Measurements from ENCODE around the gene DTWD1.
"Not testable (repeated sequence)": the region's sequence is repeated elsewhere in the genome, so short reads cannot be mapped to it uniquely, and the experiment has no call there.

DTWD1 gene

DNA sequence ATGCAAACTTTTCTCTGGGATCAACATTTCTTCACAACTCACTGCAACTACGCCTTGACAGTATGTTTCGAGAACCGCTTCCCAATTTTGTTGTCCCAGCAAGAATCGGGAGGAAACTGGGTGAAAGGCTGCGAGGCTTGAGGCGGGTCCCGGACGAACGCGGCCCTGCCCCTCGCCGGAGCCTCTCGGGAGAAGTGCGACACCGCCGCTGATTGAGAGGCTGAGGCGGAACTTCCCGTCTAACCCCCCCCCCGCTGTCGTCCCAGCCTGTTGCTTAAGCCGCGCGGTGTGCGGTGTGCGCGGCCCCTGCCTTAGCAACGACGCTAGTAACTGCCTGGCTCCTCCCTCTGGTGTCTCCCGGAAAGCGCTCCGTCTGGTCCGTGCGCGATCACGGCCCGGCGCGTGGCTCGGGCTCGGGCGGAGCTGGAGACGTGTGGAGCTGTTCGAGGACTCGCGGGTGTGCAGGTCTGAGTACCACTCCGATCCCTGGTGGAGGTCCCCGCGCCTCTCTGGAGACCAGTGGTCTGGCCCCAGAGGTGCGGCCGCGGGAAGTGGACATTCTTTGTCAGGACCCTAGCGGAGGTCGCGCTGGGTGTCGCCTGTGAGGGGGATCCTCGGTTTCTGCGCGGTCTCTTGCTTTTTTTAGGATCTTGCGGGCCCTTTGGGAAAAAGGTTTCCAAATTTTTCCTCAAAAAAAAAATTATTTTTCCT lies at the start of gene DTWD1, which contains the start of gene FAM227B:
TSS of gene DTWD1 (plus strand) at position 391 of the 711 bp plus-strand sequence. CDS start 4,120 bp downstream, outside the sequence.
TSS of gene FAM227B (minus strand) at position 161 of the 711 bp plus-strand sequence. CDS start 5,647 bp downstream, outside the sequence.
- DNase-seq = peak; percentile 69 to 96 (median 92)

DNA sequence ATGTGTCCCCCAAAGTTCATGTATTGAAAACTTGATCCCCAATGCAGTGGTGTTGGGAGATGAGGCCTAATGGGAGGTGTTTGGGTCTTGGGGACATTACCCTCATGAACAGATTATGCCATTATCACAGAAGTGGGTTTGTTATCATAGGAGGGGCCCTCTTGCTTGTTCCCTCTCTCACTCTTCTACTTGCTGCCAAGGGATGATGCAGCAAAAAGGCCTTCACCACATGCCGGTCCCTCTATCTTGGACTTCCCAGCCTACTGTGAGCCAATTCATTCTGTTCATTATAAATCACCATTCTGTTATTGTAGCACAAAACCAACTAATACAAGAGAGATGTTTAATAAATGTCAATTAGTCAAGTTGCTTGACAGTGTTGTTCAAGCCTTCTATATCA lies 47.4 kb upstream of the DTWD1 start:
- DNase-seq = no peak

DNA sequence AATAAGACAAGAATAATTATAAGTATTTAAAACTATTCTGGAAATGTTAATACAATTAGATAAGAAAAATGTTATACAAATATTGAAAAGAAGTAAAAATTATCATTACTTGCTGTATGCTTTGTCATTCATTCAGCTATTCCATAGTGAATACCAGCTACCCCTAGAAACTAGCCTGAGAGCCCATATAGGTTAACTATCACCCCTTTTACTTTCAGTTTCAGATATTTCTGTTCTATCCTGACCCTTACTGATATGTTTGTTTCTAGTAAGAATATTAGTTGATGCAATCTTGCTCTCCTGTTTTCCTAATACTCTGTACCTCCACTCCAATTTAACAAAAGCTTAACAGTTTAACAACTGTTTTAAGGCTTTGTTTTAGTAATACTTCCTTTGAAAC lies 31.8 kb upstream of the DTWD1 start:
- no peak for DNase-seq

DNA sequence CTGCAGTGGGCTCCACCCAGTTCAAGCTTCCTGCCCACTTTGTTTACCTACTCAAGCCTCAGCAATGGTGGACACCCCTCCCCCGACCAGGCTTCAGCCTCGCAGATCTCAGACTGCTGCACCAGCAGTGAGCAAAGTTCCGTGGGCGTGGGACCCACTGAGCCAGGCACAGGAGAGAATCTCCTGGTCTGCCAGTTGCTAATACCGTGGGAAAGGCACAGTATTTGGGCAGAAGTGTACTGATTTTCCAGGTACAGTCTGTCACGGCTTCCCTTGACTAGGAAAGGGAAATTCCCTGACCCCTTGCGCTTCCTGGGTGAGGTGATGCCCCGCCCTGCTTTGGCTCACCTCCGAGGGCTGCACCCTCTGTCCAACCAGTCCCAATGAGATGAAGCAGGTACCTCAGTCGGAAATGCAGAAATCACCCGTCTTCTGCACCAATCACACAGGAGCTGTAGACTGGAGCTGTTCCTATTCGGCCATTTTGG lies 28.0 kb upstream of the DTWD1 start:
- not testable (repeated sequence) for DNase-seq

DNA sequence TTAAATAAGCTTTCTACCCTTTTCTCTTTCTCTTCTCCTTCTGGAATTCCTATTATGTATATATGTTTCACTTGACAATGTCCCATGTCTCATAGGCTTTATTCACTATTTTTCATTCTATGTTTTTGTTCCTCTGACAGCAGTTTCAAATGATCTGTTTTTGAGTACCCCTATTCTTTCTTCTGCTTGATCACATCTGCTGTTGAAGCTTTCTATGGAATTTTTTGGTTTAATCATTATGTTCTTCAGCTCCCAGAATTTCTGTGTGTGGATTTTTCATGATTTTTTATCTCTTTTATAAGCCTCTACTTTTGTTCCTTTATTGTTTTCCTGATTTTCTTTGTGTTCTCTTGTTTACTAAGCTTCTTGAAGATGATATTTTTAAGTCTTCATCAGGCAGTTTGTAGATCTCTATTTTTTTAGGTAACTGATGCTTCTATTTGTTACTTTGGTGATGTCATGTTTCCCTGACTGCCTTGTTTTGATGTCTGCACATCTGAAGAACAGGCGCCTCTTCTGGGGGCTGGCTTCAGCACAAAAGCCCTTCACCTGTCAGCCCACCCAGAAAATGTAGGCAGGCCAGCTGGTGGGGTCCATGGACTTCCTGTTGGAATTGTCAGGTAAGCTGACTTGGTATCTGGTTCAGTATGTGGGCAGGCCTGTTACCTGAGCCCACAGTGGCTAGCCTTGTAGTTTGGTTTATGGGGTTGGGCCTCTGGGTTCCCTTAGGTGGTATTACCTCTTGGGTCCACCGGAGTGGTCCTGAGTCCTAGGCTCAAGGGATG lies 16.0 kb upstream of the DTWD1 start:
- no peak for DNase-seq

DNA sequence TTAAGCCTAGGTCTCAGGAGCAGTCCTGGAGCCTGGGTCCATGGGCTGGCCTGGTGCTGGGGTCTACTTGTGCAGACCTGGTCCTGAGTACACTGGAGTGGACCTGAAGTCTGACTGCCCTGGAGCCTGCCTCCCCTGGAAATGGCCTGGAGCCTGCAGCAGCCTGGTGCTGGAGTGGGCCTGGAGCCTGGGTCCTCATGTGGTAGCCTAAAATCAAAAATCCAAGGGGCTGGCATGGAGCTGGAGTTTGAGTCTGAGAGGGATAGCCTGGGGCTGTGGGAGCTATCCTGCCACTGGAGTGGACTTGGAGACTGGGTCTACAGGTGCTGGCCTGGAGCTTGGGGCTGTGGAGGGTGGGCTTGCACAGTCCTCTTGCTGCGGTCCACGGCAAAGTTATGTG lies 15.3 kb upstream of the DTWD1 start:
- no peak for DNase-seq

DNA sequence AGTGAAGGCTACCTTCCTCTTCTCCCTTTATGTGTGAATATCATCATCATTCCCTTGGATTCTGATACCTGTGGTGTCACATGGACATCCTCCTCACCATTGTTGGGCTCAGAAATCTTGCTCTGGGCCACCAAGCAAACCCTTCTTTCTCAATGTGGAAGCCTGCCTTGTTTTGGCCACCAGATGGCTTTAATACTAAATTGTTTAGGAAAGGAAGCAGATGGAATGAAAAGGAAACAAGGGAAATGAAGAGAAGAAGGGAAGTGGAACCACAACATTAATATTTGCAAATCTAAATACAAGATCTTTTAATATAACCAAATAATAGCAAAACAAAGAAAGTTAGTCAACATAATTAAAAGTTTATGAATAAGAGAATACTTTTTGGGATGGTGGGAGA lies 14.3 kb upstream of the DTWD1 start:
- no peak for DNase-seq

GRCh38 chr15:49610157-49610918 lies 10.5 kb upstream of the DTWD1 start:
- no peak for DNase-seq

- not testable (repeated sequence) for DNase-seq
Measured at GRCh38 chr15:49612240-49612639, 8.6 kb upstream of the DTWD1 start.

- no peak for DNase-seq
Measured at GRCh38 chr15:49619226-49619625, 1.6 kb upstream of the DTWD1 start.

- DNase-seq = peak in 1 of 14 donors; percentile 26
Measured at GRCh38 chr15:49620199-49620598, 649 bp upstream of the DTWD1 start.

GRCh38 chr15:49621401-49621811 lies 558 bp downstream of the DTWD1 start:
- peak in 1 of 14 donors; percentile 28 for DNase-seq

DNA sequence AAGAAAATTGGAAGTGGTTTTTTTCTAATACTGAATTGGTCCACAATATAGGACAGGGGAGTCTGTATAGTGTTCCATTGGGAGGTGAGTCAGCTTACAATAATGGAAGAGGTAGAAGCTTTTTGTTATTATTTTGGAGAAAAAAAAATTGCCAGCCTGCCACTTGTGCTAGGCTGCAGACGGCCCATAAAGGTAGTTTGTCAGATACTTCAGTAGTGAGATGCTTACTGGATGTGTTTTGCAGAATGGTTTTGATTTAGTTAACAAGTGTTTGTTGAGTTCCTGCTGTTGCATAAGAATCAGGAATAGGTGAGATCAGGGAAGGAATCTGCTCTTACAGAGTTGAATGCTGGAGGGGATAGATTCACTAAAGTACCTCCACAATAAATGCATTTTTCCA lies 1.0 kb downstream of the DTWD1 start:
- DNase-seq = no peak

DNA sequence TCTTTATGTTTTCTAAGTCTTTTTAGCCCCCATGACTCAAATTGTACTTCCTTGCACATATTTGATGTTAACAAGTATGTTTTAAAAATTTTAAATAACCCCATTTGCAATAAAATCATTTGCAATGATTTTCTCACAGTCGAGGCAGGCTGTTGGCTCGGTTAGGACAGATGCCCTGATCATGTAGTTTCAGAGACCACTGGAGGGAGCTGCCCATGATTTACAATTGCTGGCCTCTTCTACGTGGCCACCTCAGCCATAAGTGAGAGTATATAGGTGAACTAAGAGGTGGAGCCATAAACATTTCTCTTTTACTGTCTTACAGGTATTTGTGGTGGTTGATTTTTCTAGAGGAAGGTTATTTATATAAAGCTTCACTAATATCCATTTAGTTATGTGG lies 1.7 kb downstream of the DTWD1 start:
- no peak for DNase-seq

- no peak for DNase-seq
Measured at GRCh38 chr15:49624056-49624455, 3.2 kb downstream of the DTWD1 start.

DNA sequence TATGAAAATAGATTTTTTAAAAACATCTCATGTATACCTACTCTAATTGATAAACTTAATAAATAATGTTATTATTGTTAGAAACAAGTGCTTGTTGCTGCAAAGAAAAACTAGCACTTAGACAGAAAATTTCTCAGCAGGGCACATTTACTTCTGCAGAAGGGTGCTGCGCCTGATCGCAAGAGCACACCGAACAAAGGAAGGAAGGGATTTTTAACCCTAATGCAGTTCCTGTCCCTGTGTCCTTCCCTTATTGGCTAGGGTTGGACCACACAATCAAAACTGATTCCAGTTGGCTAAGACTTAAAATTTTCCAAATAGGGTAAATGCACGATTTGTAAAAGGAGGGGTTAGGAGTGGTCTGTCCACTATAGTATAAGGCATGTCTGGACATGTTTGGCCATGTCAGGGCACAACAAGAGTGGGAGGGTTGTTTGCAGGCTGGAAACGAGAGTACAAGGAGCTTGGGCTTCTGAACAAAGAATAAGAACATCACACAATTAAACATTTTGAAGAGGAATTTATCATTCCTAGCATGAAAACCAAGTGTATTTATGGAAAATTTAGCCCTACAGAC lies 4.7 kb downstream of the DTWD1 start:
- no peak for DNase-seq

DNA sequence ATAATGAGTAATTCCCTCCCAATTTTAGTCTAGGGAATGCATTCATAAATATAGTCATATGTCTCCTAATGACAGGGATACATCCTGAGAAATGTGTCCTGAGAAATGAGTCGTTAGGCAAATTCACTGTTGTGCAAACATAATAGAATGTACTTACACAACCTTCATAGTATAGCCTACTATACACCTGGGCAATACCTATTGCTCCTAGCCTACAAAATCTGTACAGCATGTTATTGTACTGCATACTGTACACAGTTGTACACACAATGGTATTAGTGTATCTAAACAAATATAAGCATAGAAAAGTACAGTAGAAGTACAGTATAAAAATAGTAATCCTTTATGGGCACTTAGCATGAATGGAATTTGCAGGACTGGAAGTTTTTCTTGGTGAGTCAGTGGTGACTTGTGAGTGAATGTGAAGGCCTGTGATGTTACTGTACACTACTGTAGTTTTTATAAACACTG lies 6.6 kb downstream of the DTWD1 start:
- DNase-seq = no peak

DNA sequence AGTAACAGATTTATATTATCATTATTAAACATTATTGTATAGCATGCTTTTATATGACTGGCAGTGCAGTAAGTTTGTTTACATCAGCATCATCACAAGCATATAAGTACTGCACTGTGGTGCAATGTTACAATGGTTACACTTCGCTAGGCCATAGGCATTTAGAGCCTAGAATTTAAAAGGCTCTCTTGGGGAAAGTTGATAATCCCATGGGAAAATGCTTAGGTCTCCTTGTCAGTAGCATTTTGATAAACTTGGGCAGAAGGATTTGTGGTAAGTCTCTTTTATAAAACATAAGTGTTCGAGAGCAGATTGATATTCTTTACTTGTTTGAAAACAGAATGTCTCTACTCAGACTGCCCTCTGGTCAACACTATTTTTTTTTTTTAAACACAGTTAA lies 7.5 kb downstream of the DTWD1 start:
- no peak for DNase-seq

GRCh38 chr15:49637857-49638256 lies 17.0 kb downstream of the DTWD1 start:
- DNase-seq = no peak

- DNase-seq = no peak
Measured at GRCh38 chr15:49644364-49644794, 23.5 kb downstream of the DTWD1 start.

DNA sequence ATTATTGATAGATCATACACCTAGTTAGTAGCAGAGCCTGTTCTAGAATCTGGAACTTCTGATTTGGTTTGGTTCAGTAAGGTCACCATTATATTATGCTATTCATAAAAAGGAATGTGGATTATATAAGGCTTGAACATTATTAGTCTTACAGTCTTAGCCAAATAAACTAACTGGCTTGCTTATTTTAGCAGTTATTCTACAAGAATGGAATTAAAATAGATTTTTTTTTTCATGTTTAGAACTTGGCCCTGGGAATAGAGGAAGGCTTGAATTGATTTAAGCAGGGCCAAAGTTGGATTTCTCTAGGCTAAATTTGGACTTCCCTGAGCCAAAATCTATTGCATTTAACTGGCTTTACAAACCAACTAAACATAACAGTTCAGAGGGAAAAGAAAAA lies 24.4 kb downstream of the DTWD1 start:
- no peak for DNase-seq

GRCh38 chr15:49645941-49646340 lies 25.1 kb downstream of the DTWD1 start:
- DNase-seq = no peak

Measured in C1 segment of cervical spinal cord (tissue), 14 donors.